Thyroid gland (tissue), 4 donors: ENCODE results near the gene SFXN5.

Source experiments
- CTCF ChIP-seq, 6 experiments: fragments of 200-600 bp in 3 of 6; fragments of 450-650 bp in 3 of 6; sonication (generic) in 3 of 6; IDR thresholded peaks; one replicate each; pipeline ENCODE4 v1.5.1; 2016 to 2019; ENCODE audit warnings: antibody characterized with exemption in 6 of 6, mild to moderate bottlenecking in 2 of 6, inconsistent platforms in 1 of 6, moderate library complexity in 1 of 6
- POLR2A ChIP-seq, 2 donors: fragments of 450-650 bp; IDR thresholded peaks; one replicate each; pipeline ENCODE4 v1.6.1; 2017; ENCODE audit warnings: antibody characterized with exemption in 2 of 2, mild to moderate bottlenecking in 2 of 2, moderate library complexity in 1 of 2

- TF ChIP-seq POLR2A (IDR thresholded peaks at IDR 0.05) (no peak), CTCF (IDR thresholded peaks at IDR 0.05) (no peak)
These were observed 101.8 kb downstream of the SFXN5 start for GRCh38 chr2:72969706-72970105.
